HG03039 (cell line): ENCODE results near the gene PRR15L.
A peak's percentile ranks its signal among the peaks of the same experiment; 100 is the strongest.
"Not testable (repeated sequence)": the region's sequence is repeated elsewhere in the genome, so short reads cannot be mapped to it uniquely, and the experiment has no call there.

Source experiments
- ATAC-seq: cut with Tn5 transposase; IDR thresholded peaks from one replicate; pipeline ENCODE4 v1.9.1; 2021; ENCODE audit warnings: mild to moderate bottlenecking, moderate library complexity; ENCODE audit not compliant: unreplicated experiment

PRR15L gene

DNA sequence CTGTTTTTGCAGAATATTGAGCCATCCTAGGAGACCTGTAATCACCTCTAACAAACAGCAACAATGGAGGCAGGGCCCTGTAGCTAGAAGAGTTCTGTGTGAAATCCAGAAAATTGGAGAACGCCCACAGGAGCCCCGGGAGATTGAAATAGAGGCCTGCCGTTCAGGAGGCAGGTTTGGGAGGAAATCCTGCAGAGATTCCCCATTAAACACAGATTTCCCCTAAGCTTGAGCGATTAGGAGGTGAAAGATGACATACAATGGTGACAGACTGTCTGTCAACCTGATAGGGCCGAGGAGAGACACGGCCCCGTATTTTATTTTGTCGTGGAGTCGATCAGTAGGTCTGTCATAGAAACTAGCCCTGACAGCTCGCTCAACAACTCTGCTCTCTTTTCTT, 31.5 kb upstream of the PRR15L start:
- ATAC-seq = no peak

DNA sequence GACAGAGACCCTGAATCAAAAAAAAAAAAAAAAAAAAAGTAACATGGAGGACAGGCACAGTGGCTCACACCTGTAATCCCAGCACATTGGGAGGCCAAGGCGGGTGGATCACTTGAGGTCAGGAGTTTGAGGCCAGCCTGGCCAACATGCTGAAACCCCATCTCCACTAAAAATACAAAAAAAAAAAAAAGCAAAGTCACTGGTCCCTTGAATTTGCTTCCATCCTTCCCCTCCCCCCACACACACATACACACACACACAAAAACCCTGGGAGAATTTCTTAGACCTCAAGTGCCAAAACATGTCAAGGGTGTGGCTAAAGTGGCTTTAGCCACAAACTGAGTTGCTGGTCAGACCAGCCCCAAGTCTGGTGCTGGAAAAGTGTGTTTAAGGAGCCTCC, 30.8 kb upstream of the PRR15L start:
- ATAC-seq = not testable (repeated sequence)

DNA sequence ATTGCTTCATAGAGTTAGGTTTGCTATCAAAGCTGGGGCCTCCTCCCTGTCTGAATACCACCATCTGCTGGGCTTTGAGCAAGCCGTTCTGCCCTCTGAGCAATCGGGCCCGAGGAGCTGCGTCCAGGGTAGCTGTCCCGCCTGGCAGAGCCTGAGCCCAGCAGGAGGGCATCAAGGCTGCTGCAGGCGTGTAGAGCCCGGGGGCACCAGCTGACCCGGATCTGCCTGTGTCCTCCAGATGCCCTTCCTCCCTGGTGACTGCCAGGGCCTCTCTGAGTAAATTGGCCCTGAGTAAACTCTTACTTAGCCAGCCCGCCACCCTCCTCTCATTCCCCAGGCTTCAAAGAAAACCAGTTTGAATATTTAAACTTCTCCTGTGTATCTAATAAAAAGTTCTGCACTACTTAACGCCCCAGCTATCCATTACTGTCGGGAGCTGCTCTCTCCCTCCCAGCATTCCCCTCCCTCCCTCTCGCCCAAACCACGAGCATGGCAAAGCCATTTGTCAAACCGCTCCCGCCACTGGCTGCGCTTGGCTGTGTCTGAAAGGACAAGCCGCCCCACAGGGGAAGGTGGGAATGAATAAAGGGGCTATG, 29.7 kb upstream of the PRR15L start:
- ATAC-seq = no peak

DNA sequence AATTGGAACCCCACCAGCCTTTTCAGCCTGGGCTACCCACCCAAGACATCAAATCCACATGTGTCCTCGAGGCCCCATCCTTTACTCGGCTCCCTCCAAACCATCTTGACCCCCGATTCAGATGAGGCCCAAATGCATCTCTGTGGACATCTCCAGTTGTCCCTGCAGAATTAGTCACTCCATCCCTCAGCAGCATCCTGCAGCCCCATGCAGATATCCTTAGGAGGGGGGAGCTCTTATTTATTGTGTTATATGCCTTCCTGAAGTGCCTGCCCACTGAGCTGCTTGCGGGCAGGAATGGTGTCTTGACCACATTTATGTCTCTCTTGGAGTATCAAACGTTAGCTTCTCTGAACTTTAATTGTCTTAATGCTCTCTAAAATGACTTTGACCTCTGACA, 28.8 kb upstream of the PRR15L start:
- no peak for ATAC-seq

- ATAC-seq = no peak
These were observed 26.0 kb upstream of the PRR15L start for GRCh38 chr17:47983492-47984223.

DNA sequence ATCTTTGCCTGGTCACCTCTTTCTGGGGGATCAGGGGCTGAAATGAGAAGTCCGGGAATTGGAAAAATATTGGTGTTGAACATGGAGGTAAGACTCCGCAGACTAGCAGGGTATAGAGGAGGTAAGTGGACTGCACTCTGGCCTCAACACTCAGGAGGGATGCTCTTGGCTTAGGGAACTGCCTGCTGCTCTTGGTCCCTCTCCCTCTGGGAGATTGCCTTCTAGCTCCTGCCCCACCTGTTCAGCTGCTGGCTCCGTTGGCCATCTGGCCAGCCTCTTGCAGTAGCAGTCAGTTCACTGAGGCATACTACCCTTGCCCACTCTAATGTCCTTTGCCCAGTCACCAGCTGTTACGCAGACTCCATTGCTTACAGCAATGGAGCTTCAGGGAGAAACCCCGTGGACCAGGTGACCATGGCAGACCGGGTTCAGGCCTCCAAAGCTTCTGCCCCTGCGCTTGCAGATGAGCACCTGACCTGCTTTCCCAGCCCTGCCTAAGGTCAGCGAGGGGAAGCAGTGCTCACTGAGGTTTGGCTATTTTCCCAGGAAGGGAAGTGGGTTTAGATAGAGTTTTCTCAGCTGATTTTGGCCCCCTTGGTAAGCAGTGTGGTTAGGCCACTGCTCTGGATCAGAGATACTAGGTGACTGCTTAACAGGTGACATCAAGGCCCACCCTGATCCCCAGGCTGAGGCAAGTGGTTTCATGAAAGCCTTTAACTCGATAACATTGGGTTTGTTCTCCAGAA, 25.1 kb upstream of the PRR15L start:
- no peak for ATAC-seq

DNA sequence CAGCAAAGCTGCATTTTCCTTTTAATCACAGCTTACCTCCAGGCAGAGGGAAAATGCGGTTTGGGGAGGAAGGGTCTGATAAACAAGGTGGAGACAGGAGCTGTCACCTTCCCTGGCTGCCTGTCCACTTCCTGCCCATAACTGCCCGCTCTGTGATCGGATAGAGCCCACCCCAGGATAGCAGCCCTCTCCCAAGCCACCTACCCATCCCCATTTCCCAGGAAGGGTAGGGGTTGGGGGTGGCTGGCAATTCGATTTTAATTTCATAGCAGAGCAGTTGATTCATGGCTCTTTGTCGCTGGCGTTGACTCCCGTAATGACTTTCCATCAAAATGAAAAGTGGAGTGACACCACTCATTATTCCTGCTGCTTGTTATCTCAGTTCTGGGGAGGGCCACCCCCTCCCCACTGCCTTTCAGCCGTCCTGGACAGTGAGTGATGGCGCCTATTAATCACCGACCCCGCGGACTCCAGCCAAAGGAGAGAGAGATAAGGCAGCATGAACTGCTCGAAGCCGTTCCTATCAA, 24.5 kb upstream of the PRR15L start:
- ATAC-seq = no peak

DNA sequence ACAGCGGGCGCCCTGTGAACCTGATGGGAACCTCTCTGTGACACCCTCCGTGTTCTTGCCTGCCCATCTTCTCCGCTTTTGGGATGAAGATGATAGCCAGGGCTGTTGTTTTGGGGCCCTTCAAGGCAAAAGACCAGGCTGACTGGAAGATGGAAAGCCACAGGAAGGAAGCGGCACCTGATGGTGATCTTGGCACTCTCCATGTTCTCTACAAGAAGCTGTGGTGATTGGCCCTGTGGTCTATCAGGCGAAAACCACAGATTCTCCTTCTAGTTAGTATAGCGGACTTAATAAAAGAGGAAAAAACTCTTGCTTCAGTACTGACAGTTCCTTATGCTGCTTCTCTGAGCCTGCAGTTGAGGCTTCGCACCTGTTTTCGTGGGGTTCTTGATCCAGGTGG, 23.8 kb upstream of the PRR15L start:
- ATAC-seq = no peak

DNA sequence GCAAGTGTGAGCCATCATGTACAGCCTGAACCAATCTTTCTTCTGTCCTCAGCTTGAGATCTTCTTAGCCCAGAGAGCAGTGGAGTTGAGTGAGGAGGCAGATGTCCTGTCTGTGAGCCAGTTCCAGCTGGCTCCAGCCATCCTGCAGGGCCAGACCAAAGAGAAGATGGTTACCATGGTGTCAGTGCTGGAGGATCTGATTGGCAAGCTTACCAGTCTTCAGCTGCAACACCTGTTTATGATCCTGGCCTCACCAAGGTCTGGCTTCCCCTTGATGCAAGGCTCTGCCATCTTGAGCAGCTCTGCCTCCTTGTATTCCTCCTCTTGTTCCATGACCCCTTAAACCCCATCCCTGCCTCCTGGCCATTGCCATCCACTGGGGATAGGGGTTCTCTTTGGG, 22.9 kb upstream of the PRR15L start:
- no peak for ATAC-seq

- no peak for ATAC-seq
These were observed 20.6 kb upstream of the PRR15L start for GRCh38 chr17:47978324-47978723.

DNA sequence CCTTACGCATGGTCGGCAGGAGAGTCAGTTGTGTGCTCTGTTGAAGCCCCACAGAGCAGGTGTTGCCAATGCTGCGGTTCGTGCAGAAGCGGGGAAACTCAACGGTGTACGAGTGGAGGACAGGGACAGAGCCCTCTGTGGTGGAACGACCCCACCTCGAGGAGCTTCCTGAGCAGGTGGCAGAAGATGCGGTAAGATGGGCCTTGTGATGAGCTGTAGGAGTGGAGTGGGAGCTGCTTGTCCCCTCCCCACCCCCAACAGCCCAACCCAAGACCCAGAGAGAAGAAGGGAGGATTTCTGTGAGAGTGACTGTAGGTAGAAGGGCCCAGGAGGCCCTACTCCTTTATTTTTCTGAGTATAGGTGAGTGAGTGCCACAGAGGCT, 18.1 kb upstream of the PRR15L start:
- no peak for ATAC-seq

- no peak for ATAC-seq
These were observed 17.6 kb upstream of the PRR15L start for GRCh38 chr17:47975189-47975822.

DNA sequence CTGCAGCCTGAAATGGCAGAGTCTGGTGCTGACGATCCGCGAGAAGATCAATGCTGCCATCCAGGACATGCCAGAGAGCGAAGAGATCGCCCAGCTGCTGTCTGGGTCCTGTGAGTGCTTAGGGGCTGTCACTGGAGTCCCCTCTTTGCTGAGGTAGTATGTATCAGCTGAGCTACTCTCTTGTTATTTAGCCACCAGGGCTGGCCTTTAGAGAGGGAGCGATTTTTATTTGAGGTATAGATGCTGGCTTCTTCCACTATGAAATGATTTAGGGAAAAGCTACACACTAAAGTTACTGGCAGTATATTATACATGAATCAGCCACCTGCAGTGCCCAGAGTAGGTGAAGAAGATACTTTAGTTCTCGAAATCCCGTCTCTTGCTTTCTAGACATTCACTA, 15.9 kb upstream of the PRR15L start:
- ATAC-seq = no peak

DNA sequence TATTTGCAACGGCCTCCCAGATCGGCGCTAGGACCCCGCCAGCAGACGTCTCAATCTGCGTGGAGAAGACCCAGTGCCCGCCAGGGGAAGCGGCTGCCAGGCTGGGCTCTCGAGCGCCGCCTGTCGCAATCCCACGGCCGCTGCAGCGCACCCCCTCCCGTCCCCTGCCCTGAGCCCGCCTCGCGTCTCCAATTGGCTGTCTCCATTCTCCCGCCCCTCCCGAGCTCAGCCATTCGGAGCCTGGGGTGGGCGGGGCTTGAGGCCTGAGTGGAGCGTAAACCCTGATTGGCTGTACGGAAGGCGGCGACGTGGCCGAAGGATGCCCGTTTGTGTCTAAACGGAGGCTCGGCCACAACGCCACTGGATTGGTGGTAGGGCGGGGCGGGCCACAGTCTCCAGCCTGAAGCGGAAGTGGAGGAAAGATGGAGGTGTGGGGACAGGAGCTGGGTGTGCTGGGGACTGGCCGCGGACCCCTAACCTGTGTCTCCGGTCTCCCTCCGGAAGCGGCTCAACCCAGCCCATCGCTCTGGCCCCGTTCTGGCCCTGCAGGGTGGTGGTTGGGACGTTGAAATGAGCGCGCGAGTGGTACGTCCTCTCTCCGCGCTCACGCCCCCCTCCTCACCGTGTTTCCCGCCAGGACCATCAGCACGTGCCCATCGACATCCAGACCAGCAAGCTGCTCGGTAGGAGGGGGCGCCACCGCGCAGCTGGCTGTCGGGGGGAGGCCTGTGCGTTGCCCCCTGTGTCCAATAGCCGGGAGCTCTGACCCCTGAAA, 13.2 kb upstream of the PRR15L start, which contains the start of gene CDK5RAP3:
TSS of gene CDK5RAP3 (plus strand) at position 389 of the 775 bp plus-strand sequence. CDS start at position 423, 34 bp downstream.
- ATAC-seq = peak; percentile 94

DNA sequence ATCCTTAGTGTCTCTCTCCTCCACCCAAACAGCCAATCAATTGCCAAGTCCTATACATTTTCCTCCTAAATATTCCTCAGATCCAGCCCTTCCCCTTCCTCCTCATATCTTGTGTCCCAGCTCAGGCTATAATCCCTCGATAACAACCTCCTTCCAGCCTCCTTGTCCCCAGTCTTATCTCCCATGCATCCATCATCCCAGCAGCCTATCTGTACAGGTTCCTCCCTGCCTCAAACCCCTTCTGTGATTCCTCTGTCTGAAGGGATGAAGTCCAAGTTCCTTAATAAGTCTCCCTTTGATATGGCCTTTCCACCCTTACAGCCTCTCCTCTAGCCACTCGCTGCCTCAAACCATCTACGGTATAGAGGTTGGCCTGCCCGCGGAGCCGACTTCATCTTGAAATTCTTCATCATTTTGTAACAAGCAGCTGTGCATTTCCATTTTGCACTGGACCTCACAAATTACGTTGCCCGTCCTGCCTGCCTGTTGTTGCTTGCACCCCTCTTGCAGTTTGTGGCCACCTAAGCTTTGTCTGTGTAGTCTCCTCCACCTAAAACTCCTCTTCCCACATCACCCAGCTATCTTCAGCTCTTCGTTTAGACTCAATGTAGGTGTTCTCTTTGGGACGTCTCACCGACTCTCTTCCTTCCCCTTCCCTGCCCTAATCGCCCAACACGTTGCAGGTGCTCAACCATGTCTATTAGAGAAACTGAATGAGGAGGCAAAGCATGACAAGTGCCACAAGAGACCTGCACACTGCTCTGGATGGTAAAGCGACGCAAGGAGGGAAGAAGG, 12.4 kb upstream of the PRR15L start:
- ATAC-seq = no peak

DNA sequence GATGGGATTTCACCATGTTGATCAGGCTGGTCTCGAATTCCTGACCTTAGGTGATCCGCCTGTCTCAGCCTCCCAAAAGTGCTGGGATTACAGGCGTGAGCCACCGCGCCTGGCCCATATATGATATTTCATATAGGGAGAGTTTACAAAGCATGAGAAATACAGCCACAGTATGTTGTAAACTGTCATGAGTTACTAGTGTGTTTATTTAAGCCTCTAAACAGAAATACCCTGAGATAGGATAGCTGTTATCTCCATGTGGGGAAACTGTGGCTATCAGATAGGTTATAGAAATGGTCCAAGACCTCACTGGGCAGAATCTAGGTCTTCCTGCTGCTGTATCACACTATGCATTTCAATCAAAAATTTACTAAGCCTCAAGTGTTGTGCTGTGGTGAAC, 11.2 kb upstream of the PRR15L start:
- ATAC-seq = no peak

DNA sequence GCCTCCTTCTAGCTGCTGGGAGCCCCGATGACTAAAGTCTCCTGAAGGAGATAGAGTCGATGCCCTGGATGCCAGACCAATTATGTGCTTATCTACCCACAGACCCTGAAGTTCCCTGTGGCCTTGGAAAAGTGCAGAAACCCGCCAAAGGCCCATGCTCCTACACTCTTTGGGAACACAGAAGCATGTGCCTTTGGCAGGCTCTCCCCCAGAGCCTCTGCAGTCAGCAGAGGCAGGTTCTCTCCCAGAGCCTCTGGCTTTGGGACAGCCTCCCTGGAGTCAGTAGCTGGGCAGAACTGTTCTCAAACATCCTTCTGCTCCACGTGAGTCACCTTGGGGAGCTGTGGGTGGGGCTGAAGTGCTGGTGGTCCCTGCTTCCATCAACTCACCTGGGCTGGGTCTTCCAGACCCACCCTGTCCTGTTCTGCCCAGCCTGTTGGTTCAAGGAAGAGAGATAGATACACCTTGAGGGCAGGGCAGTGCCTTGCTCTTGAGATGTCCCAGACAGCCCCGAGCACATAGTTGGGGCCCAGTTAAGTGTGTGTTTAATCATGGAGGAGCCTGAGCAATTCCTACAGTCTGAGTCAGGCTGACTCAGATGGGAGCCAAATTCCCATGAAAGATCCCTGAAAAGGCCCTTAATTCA, 10.0 kb upstream of the PRR15L start:
- no peak for ATAC-seq

- no peak for ATAC-seq
These were observed 8.4 kb upstream of the PRR15L start for GRCh38 chr17:47966079-47966519.

DNA sequence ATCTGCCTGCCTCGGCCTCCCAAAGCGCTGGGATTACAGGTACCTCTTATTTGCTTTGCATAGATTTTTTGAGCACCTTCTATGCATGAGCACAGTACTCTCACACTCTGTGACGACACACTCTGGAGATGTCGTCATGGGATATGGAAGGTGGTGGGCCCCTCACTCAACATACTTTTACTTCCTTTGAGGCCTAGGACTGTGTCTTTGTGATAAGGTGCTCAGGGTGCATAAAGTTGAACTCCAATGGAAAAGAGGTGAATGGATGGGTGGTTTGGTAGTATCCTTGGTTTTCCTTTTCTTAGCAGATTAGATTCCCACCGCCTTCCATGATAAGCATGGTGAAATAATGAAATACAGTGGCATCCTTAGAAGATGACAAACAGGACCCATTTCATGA, 7.2 kb upstream of the PRR15L start:
- ATAC-seq = no peak
